NCI-H1048 (cell line): Measurements from ENCODE around the gene CBFA2T2.
"Not testable (repeated sequence)": the region's sequence is repeated elsewhere in the genome, so short reads cannot be mapped to it uniquely, and the experiment has no call there.

Source experiments
- DNase-seq: peaks from one replicate; lab custom pipeline; 2025; lab: John Stamatoyannopoulos, UW

The CBFA2T2 gene

GRCh38 chr20:33575282-33575681 lies 85.4 kb downstream of the CBFA2T2 start:
- DNase-seq, result no peak

DNA sequence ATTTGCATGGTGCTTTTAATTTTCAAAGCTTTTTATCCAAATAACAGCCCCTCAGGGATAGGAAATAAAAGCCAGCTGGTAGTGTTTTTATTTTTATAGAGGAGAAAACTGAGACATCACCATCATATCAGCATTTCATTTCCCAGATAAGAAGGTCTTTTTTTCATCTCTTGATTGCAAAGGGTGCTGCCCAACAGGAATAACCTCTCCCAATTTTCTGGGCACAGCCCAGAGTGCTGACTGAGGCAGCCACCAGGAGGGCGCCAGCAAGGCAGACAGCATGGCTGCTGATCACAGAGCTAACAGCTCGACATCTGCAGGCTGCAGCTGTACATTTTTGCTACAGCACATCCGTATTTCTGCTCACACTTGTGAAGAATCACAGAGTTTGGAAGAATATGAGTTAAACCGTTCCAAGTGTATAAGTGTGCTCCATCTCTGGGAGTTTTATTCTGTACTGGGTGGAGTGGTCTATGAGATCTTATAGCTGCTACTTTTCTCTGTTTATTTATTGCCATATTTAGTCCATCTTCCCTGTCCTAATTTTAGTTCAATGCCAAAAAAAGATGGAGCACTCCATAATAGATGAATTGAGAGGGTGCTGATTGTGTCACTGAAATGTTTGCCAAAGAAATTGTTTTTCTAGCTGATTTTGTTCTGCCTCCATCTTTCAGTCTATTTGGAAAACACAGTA lies 86.7 kb downstream of the CBFA2T2 start:
- DNase-seq, result no peak

GRCh38 chr20:33578510-33578909 lies 88.6 kb downstream of the CBFA2T2 start:
- no peak for DNase-seq

DNA sequence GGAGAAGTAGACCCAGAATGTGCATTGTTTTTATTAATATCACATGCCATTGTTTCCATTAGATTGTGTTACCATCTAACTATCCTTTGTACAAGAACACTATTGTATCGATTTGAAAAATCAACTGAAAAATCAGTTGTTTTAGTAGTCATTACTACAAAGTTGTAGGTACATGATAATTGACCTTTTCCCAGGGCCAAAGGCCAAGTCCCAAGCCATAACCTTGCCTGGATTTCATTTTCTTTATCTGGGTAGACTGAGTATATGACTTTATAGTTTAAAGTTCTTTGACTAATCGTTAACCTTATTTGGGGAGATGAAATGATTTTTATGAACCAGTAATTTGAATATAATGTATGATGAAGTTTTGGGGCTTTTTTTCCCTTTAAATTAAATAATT lies 93.2 kb downstream of the CBFA2T2 start:
- DNase-seq, result no peak

DNA sequence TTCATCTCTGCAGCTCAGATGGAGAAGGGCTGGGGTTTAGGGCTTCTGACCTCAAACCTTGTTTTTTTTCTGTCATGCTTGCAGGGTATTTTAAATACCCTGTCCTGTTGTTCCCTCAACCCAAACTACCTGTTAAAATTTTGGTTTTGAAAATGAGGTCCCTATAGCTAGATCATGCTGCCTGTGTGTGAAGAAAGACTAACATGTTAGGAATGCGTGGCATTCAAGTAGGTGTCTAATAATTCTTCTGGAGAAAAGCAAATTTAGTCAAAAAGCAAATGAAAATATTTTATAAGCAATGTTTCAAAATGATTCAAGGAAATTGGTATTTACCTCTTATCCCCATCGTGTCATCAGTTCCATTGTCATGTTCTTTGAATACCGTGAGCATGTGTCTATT lies 95.1 kb downstream of the CBFA2T2 start:
- DNase-seq, result no peak

DNA sequence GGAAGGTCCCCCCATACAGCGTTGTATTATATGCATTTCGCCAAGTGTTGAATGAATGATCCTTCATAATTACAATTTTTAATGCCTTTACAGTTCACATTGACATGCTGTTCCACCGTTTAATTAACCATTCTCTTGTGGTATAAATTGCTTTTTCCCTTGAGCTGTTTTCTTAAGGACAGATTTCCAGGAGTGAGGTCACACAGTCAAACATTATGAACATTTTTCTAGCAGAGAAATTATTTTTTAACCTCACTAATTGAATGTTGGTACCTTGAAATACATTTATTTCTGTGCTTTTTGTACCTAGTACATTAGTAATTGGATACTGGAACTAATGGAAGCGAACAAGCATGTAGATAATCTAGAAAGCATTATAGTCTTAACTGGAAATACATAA lies 95.5 kb downstream of the CBFA2T2 start:
- no peak for DNase-seq

GRCh38 chr20:33589059-33589458 lies 99.2 kb downstream of the CBFA2T2 start:
- DNase-seq, result no peak

DNA sequence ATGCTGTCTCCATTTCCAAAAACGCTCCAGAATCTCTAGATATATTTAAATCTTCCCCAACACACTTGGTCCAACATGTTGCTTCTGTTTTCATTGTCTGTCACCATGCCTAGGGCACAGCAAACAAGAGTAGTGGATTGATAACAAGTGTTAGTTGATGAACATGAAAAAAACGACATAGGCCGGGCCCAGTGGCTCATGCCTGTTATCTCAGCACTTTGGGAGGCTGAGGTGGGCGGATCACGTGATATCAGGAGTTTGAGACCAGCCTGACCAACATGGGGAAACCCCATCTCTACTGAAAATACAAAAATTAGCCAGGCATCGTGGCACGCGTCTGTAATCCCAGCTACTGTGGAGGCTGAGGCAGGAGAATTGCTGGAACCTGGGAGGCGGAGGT lies 102.0 kb downstream of the CBFA2T2 start:
- not testable (repeated sequence) for DNase-seq

DNA sequence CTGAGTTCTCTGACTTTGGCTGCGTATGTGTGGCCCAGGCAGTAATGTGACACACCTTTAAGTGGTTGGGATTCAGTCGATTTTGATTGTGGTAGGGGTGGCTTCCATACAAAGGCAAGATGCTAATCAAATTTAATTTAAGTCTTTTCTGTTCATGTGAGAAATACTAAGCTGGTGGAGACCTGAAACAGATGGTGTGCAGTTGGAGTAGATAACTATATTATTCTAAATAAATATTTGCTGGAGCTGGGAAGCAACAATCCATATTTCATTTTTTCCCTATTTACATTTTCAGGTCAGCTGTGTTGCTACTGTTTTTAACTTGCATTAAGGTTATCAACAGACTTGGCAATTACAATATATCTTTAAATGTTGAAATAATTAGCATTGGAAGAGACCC lies 104.8 kb downstream of the CBFA2T2 start:
- no peak for DNase-seq

DNA sequence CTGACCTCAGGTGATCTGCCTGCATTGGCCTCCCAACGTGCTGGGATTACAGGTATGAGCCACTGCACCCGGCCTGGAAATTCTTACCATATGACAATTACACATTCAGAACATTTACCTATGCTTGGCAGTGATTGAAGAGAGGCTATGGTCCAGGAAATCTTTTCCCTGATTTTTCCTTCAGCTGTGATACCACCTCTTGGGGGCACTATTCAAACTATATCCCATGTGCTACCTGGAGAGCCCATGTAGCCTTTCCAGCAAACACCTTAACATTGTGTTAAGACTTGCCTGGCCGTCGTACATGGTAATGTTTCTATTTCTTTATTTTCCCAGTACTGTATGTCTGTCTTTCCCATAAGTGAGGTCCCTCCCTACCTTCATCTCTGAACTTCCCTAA lies 110.5 kb downstream of the CBFA2T2 start:
- no peak for DNase-seq

DNA sequence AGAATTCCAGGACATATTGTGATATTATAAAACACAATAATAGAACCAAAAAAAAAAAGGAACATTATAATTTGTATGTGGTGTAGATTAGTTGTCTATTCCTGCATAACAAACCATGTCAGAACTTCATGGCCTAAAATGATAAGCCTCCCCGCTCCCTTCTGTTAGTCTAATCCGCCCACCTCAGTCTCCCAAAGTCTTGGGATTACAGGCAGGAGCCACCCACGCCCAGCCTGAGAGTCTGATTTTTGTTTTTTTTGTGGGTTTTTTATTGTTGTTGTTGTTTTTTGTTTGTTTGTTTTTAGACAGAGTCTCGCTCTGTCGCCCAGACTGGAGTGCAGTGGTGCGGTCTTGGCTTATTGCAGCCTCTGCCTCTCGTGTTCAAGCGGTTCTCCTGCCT lies 111.1 kb downstream of the CBFA2T2 start:
- DNase-seq, result no peak

GRCh38 chr20:33601861-33602260 lies 112.0 kb downstream of the CBFA2T2 start:
- no peak for DNase-seq

GRCh38 chr20:33602826-33603590 lies 113.1 kb downstream of the CBFA2T2 start:
- no peak for DNase-seq

DNA sequence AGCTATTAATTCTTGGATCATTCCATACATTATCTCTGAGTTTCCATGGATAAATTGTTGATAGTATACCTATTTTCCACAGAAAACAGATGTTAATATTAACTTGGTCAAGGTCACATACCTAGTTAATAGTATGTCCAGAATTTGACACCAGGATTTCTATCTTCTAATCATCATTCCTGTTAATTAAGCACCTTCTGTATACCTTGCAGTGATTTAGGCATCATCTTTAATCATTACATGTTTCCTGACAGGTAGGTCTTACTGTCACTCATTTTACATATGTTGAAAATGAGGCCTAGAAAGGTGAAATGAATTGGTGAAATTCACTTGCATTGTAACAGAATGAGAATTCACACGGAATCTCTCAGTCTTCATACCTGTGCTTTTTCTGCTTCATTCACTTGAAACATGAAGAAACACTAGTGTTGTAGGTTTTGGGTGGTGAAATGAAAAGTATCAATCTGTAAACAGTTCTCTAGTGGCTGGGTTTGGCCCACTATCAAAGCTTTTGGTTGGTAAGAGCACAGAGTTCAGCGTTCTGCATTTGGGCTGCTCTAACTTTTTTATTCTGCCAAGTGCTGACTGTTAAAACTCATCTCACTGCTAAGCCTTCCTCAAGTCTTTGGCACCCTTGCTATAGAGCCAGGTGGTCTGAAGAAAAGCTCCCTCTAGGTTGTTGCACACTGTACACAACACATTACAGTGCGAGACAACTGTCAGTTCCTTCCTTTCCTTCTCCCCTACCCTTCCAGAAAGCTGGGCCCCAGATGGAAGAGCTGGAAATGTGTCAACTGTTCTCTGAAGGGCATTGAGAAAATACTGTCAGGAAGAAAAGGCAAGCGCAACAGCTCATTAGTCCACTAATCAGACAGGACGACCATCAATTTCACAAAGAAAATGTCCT lies 114.4 kb downstream of the CBFA2T2 start:
- DNase-seq, result no peak

- no peak for DNase-seq
Observed at GRCh38 chr20:33604991-33605370, 115.1 kb downstream of the CBFA2T2 start.

GRCh38 chr20:33606118-33606771 lies 116.3 kb downstream of the CBFA2T2 start:
- DNase-seq, result no peak

DNA sequence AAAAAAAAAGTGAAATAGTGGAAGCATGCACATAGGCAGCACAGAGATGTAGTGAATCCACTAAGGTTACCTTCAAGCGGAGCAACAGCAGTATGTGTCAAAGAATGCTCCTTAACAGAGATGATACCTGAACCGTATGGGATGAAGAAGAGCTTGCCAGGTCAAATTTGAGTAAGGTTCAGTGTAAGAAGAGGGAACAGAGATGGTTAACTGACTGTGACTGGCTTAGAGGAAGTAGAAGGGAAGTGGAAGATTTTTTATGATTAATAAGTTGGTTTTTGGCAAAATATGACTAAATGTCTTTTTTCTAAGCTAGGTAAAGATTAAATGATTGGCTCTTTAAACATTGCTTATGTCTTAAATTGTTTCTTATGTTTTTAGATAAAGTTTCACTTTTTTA lies 119.6 kb downstream of the CBFA2T2 start:
- no peak for DNase-seq

GRCh38 chr20:33611106-33611505 lies 121.2 kb downstream of the CBFA2T2 start:
- DNase-seq, result no peak

DNA sequence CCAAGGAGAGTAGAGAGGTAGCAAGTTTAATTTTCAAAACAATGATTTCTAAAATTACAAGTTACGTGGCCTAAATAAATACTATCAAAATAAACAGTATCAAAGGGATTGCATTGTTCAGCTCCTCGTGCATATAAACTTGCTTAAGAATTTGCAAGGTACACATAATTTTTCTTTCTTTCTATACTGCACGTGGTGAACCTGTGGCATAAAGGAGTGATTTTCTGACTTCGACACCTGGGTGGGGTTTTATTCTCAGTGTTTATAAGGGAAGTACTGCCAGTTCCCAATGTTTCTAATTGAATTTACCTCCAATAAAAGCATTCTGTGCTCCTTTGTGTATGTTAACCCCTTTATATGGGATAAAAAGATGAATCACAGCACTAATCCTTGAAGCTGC lies 122.1 kb downstream of the CBFA2T2 start:
- DNase-seq, result no peak

DNA sequence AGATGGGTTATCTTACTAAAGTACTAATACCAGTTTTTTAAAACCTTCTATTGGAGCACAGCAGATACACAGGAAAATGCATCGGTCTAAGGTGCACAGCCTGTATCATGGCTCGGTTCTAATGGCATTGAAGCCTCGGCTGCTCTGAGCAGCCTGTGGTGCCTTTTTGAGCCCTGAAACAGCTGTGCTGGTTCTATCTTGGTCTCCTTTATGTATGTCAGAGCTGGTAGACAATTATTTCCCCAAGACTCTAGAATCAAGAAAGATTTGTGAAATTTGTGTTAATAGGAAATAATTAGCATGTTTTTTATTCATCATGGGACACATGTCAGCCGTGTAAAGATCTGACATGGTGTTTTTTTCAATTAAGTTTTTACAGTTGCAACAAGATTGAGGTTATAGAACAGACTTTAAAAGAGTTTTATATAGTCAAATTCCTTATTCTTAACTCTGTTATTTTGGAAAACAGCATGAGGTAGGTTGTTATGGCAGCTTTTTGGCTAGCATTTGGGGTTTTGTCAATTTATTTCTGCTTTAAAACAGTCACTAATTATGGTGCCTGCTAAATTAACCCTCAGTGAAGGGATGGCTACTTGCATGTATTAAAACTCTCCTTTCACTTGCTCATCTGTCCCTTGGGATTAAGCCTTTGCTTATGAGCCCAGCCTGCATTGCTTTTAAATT lies 132.0 kb downstream of the CBFA2T2 start:
- DNase-seq, result no peak

DNA sequence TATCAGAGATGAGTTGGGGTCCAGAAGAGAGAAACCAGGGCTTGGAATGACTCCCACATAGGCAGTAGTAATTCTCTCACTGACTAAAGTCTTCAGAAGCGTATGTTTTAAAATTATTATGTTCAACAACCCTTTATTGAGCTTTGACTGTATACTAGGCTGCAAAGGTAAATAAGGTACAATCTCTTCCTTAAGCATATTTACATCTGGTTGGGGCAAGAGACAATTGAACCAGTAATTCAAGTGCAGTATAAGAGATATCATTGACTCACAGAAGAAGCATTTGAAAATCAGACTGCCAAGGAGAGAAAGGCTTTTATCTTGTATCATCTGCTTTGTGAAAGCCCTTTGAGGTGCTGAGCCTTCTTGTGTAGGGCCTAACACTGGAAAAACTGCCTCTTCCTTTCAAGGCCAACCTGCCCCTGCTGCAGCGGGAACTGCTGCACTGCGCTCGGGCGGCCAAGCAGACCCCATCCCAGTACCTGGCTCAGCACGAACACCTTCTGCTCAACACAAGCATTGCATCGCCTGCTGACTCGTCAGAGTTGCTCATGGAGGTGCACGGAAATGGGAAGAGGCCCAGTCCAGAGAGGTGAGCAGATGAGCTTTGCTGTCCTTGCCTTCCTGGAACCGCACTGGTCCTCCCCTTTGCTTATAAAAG lies 132.9 kb downstream of the CBFA2T2 start:
- no peak for DNase-seq
